CD4-positive, alpha-beta memory T cell (primary cell): ENCODE measurements around the gene CNTN4. TPM values are rescaled to one million over a fixed set of nuclear protein-coding genes. Genes with fewer than 3 reads are reported as not detected.

ENCODE experiments used
- CTCF ChIA-PET: fragments of 350-600 bp; sonication (Branson Sonifier 250); formaldehyde crosslinking; loops from one replicate; lab custom pipeline; 2021; ENCODE audit warnings: inconsistent platforms; ENCODE audit not compliant: partially characterized antibody; lab: Charles Lee
- POLR2A ChIA-PET: fragments of 350-600 bp; sonication (Branson Sonifier 250); formaldehyde crosslinking; loops from one replicate; lab custom pipeline; 2021; ENCODE audit not compliant: partially characterized antibody; lab: Charles Lee
- DNase-seq, 5 donors: peaks; one replicate each; pipeline versions ENCODE4 v3.0.0 to v3.0.0-alpha.2; 2020 to 2022; ENCODE audit warnings: mixed read lengths in 1 of 5
- H3K27ac ChIP-seq: one replicate; pipeline ENCODE4 v1.7.0; 2013; ENCODE audit warnings: low read depth, low read length
- H3K27me3 ChIP-seq: 2 replicates; pipeline ENCODE4 v1.7.0; 2013; ENCODE audit warnings: mild to moderate bottlenecking, low read length, moderate library complexity; ENCODE audit not compliant: insufficient read depth
- H3K36me3 ChIP-seq: 2 replicates; pipeline ENCODE4 v1.7.0; 2013; ENCODE audit warnings: mild to moderate bottlenecking, low read length, moderate library complexity; ENCODE audit not compliant: insufficient read depth
- H3K4me1 ChIP-seq: 2 replicates; pipeline ENCODE4 v1.7.0; 2013; ENCODE audit warnings: mild to moderate bottlenecking, low read length, moderate library complexity; ENCODE audit not compliant: insufficient read depth
- H3K4me3 ChIP-seq, 2 donors: one replicate each; pipeline ENCODE4 v1.7.0; 2013; ENCODE audit warnings: low read length in 2 of 2, mild to moderate bottlenecking in 1 of 2
- H3K9me3 ChIP-seq, 2 donors: one replicate each; pipeline ENCODE4 v1.7.0; 2013; ENCODE audit warnings: low read length in 2 of 2, control low read depth in 1 of 2; ENCODE audit not compliant: control insufficient read depth in 1 of 2
- H3K27ac Mint-ChIP-seq, 7 donors: one replicate each; pipeline ENCODE4 v1.8.0; 2020 to 2021; ENCODE audit warnings: mixed read lengths in 7 of 7, mild to moderate bottlenecking in 6 of 7, inconsistent platforms in 3 of 7, moderate library complexity in 3 of 7
- H3K27me3 Mint-ChIP-seq, 2 donors: one replicate each; pipeline ENCODE4 v1.8.0; 2020 to 2021; ENCODE audit warnings: mixed read lengths in 2 of 2
- H3K36me3 Mint-ChIP-seq, 2 donors: one replicate each; pipeline ENCODE4 v1.8.0; 2020 to 2021; ENCODE audit warnings: mixed read lengths in 2 of 2, inconsistent platforms in 1 of 2, mild to moderate bottlenecking in 1 of 2
- H3K4me1 Mint-ChIP-seq, 4 donors: one replicate each; pipeline ENCODE4 v1.8.0; 2020 to 2021; ENCODE audit warnings: mixed read lengths in 4 of 4, mild to moderate bottlenecking in 1 of 4
- H3K4me3 Mint-ChIP-seq, 8 donors: one replicate each; pipeline ENCODE4 v1.8.0; 2020 to 2021; ENCODE audit warnings: mixed read lengths in 8 of 8, mild to moderate bottlenecking in 7 of 8, moderate library complexity in 6 of 8, inconsistent platforms in 3 of 8
- H3K9me3 Mint-ChIP-seq, 8 donors: one replicate each; pipeline ENCODE4 v1.8.0; 2020 to 2021; ENCODE audit warnings: mixed read lengths in 8 of 8, mild to moderate bottlenecking in 5 of 8, inconsistent platforms in 3 of 8, moderate library complexity in 1 of 8
- intact Hi-C: fragments of 100-400 bp; cut with micrococcal nuclease; formaldehyde crosslinking; loops from one replicate; pipeline ENCODE4 v1.15.1; 2023
- polyA plus RNA-seq, 2 donors: library from polyadenylated mRNA; unstranded; fragments of 300-500 nt; fragmentation: Illumina TruSeq; gene quantifications; one replicate each; pipeline ENCODE4 v1.2.3, GENCODE V29; 2021
- total RNA-seq, 2 experiments: library from RNA; stranded (reverse); gene quantifications; one replicate each; pipeline ENCODE4 v1.2.3, GENCODE V29; 2021

CNTN4 gene
- total and polyA plus RNA-seq, 4 experiments from 2014 or later: not detected

DNA sequence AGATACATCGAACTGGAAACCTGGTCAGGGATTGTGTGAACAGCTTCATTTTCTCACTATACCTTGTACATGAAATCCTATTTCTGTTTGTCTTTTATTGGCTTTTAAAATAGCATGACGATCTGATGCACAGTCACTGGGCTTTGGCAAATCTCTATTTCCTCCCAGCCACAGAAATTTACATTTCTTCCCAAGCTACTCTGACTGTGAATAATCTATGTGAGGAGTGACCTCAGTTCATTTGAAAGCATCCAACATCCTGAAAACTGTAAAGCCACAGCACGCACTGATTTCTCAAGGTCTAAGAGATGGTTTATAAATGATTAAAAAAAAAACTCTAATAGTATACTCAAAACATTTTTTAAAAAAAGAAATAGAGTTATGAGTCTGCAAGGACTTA, 561.2 kb downstream of the CNTN4 start:
- Mint-ChIP-seq H3K4me3 (no peak overlapping the region), H3K27ac (no peak overlapping the region)

GRCh38 chr3:2661078-2661477, 562.4 kb downstream of the CNTN4 start:
- Histone ChIP-seq H3K9me3 (no peaks in the 10 kb centered on the region), H3K27me3 (no peaks in the 10 kb centered on the region), H3K4me1 (no peaks in the 10 kb centered on the region), H3K4me3 (no peak overlapping the region), H3K36me3 (no peaks in the 10 kb centered on the region), H3K27ac (no peak overlapping the region)
- Mint-ChIP-seq H3K27ac (no peak overlapping the region), H3K9me3 (peaks cover 0 to 2% (median 0%) of the 10 kb centered on the region in 8 donors), H3K27me3 (peaks cover 0 to 3% of the 10 kb centered on the region in 2 donors), H3K4me1 (no peaks in the 10 kb centered on the region), H3K4me3 (no peak overlapping the region), H3K36me3 (no peaks in the 10 kb centered on the region)
- ChIA-PET POLR2A (no interaction called here), CTCF (no interaction called here)
- intact Hi-C loops: no loop called here
- no peak for DNase-seq

More for the DNA sequence above, 561.2 kb downstream of the CNTN4 start:
- Mint-ChIP-seq H3K36me3 (no peaks in the 10 kb centered on the region), H3K9me3 (peaks cover 0 to 2% (median 0%) of the 10 kb centered on the region in 8 donors), H3K4me1 (no peaks in the 10 kb centered on the region), H3K27me3 (peaks cover 0 to 3% of the 10 kb centered on the region in 2 donors)
- no peaks in the 10 kb centered on the region for H3K36me3 ChIP-seq
- no peak for DNase-seq
- H3K27ac ChIP-seq: no peak overlapping the region
- POLR2A ChIA-PET: no interaction called here
- no peak overlapping the region for H3K4me3 ChIP-seq
- intact Hi-C loops: no loop called here
- H3K4me1 ChIP-seq: no peaks in the 10 kb centered on the region
- H3K27me3 ChIP-seq: no peaks in the 10 kb centered on the region
- CTCF ChIA-PET: no interaction called here
- no peaks in the 10 kb centered on the region for H3K9me3 ChIP-seq

DNA sequence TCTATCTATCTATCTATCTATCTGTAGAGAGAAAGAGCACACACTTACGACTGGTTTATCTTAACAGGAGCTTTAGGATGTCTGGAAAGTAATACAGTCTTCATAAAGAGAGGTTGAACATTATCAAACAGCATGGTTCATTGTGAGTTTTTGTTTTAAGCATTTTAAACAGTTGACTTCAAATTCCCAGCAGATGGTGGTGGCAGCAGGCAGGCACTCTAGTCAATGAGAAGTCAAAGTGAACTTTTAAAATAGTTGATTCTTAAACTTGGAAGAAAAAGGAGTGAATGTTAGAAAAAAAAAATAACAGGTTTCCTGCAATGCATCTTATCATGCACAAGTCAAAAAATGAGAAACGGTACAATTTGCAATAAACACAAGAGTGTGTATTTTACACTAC, 578.8 kb downstream of the CNTN4 start:
- no peak overlapping the region for H3K27ac ChIP-seq
- Mint-ChIP-seq H3K9me3 (peaks cover 0 to 1% (median 0%) of the 10 kb centered on the region in 8 donors), H3K27me3 (peaks cover 4 to 8% of the 10 kb centered on the region in 2 donors), H3K36me3 (no peaks in the 10 kb centered on the region), H3K4me1 (no peaks in the 10 kb centered on the region), H3K27ac (no peak overlapping the region), H3K4me3 (no peak overlapping the region)
- no peaks in the 10 kb centered on the region for H3K9me3 ChIP-seq
- H3K4me3 ChIP-seq: no peak overlapping the region
- ChIA-PET CTCF (no interaction called here), POLR2A (no interaction called here)
- H3K36me3 ChIP-seq: no peaks in the 10 kb centered on the region
- H3K4me1 ChIP-seq: no peaks in the 10 kb centered on the region
- intact Hi-C loops: no loop called here
- no peaks in the 10 kb centered on the region for H3K27me3 ChIP-seq
- DNase-seq: no peak

DNA sequence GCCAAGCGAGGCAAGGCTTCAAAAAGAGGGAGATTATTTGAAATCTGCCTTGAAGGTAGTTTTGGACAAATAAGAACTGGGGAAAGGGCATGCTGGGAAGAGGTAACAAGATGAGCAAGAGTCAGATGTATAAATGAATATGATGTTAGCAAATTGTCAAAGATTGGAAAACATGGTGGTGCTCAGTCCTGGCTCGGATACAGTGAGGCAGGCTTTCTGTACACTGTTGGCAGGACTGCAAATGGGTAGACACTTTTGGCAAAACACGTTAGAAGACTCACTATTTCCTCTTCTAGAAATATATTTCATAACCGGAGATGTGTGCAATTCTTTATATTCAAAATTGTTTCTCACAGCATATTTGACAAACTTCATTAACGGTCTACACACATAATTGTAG, 581.6 kb downstream of the CNTN4 start:
- no peak overlapping the region for H3K4me3 ChIP-seq
- Mint-ChIP-seq H3K4me1 (no peaks in the 10 kb centered on the region), H3K4me3 (no peak overlapping the region), H3K36me3 (no peaks in the 10 kb centered on the region), H3K27me3 (peaks cover 3 to 5% of the 10 kb centered on the region in 2 donors), H3K9me3 (peaks cover 0 to 1% (median 0%) of the 10 kb centered on the region in 8 donors), H3K27ac (no peak overlapping the region)
- no peaks in the 10 kb centered on the region for H3K27me3 ChIP-seq
- H3K27ac ChIP-seq: no peak overlapping the region
- ChIA-PET CTCF (interaction anchor here (1.0 kb wide), 1 partner anchor 22 kb away, joined by 3 read pairs; no protein-coding TSS in a partner anchor), POLR2A (no interaction called here)
- H3K4me1 ChIP-seq: no peaks in the 10 kb centered on the region
- H3K9me3 ChIP-seq: no peaks in the 10 kb centered on the region
- no peaks in the 10 kb centered on the region for H3K36me3 ChIP-seq
- no peak for DNase-seq
- intact Hi-C loops: no loop called here

- Mint-ChIP-seq H3K27ac (no peak overlapping the region), H3K36me3 (no peaks in the 10 kb centered on the region), H3K27me3 (peaks cover 0 to 3% of the 10 kb centered on the region in 2 donors), H3K4me3 (no peak overlapping the region), H3K4me1 (no peaks in the 10 kb centered on the region), H3K9me3 (peaks cover 0 to 1% (median 0%) of the 10 kb centered on the region in 8 donors)
- Histone ChIP-seq H3K36me3 (no peaks in the 10 kb centered on the region), H3K4me3 (no peak overlapping the region), H3K27me3 (no peaks in the 10 kb centered on the region), H3K9me3 (no peaks in the 10 kb centered on the region), H3K4me1 (no peaks in the 10 kb centered on the region), H3K27ac (no peak overlapping the region)
- intact Hi-C loops: no loop called here
- CTCF ChIA-PET: no interaction called here
- no peak for DNase-seq
- POLR2A ChIA-PET: no interaction called here
Observed at GRCh38 chr3:2684046-2684445, 585.4 kb downstream of the CNTN4 start.

DNA sequence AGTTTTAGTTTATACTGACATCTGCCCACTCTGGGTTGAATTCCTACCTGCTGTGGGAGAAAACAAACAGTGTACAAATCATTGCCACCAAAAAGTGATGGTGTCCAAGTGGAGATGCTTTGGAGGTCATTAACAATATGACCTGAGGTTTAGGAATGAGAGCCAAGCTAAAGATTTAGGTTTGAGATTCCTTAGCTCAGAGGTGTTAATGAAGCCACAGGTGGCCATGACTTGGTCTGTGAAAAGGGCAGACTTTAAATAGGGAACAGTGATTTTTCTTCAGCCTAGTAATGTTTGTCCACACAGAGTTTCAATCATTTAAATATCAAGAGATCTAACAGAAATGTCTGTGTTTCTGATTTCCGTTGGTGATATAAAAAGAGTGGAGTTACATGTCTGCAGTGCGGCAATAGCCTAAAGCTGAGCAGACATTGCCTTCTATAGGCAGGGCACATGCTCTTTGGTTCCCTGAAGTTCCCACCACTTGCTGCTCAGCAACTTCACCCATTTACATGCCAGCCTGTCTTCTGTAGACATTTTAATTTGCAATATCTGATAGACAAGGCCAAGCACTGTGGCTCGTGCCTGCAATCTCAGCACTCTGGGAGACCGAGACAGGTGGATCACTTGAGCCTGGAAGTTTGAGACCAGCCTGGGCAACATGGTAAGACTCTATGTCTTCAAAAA, 588.3 kb downstream of the CNTN4 start:
- H3K27me3 Mint-ChIP-seq: no peaks in the 10 kb centered on the region
- Histone ChIP-seq H3K36me3 (no peaks in the 10 kb centered on the region), H3K9me3 (no peaks in the 10 kb centered on the region), H3K27ac (no peak overlapping the region), H3K4me1 (no peaks in the 10 kb centered on the region), H3K27me3 (no peaks in the 10 kb centered on the region), H3K4me3 (no peak overlapping the region)
- no peak overlapping the region for H3K27ac Mint-ChIP-seq
- no peaks in the 10 kb centered on the region for H3K36me3 Mint-ChIP-seq
- CTCF ChIA-PET: no interaction called here
- H3K4me3 Mint-ChIP-seq: no peak overlapping the region
- DNase-seq: no peak
- intact Hi-C loops: no loop called here
- POLR2A ChIA-PET: no interaction called here
- H3K4me1 Mint-ChIP-seq: no peaks in the 10 kb centered on the region
- H3K9me3 Mint-ChIP-seq: peaks cover 0 to 2% (median 0%) of the 10 kb centered on the region in 8 donors

DNA sequence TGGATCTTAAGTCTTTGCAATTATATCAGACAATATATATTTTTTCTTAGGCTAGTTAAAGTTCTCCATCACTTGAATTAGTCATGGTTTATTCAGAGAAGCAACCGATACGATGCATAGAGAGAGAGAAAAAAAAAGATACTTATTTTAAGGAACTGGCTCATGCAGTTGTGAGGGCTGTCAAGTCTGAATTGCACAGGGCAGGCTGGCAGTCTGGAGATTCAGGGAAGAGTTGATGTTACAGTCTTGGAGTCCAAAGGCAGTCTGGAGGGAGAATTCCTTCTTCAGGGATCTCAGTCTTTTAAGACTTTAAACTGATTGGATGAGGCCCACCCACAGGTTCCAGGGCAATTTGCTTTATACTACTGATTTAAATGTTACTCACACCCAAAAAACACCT, 598.9 kb downstream of the CNTN4 start:
- Mint-ChIP-seq H3K27me3 (peaks cover 0 to 7% of the 10 kb centered on the region in 2 donors), H3K9me3 (no peaks in the 10 kb centered on the region), H3K4me3 (no peak overlapping the region), H3K4me1 (no peaks in the 10 kb centered on the region), H3K27ac (no peak overlapping the region), H3K36me3 (no peaks in the 10 kb centered on the region)
- Histone ChIP-seq H3K4me1 (no peaks in the 10 kb centered on the region), H3K27me3 (no peaks in the 10 kb centered on the region), H3K36me3 (no peaks in the 10 kb centered on the region), H3K9me3 (no peaks in the 10 kb centered on the region), H3K4me3 (no peak overlapping the region), H3K27ac (no peak overlapping the region)
- intact Hi-C loops: no loop called here
- ChIA-PET POLR2A (no interaction called here), CTCF (no interaction called here)
- DNase-seq: no peak
